Stomach (tissue), 4 donors: ENCODE data around the gene DDIAS.

Source experiments
- POLR2A ChIP-seq, 4 donors: fragments of 450-650 bp; IDR thresholded peaks; one replicate each; pipeline ENCODE4 v1.6.1; 2016; ENCODE audit warnings: antibody characterized with exemption in 4 of 4, control low read depth in 2 of 4, mild to moderate bottlenecking in 1 of 4, moderate library complexity in 1 of 4
- POLR2AphosphoS5 ChIP-seq, 3 donors: sonication (generic); formaldehyde crosslinking; IDR thresholded peaks; one replicate each; pipeline ENCODE4 v1.6.1; 2016; ENCODE audit warnings: antibody characterized with exemption in 3 of 3
- TF ChIP-seq, protein P1 (sequence below), 7 experiments: fragments of 450-650 bp in 4 of 7; fragments of 200-600 bp in 3 of 7; sonication (generic) in 3 of 7; IDR thresholded peaks; one replicate each; pipeline ENCODE4 v1.5.1; 2016 to 2019; ENCODE audit warnings: antibody characterized with exemption in 7 of 7, control low read depth in 2 of 7, mild to moderate bottlenecking in 1 of 7

DNA sequence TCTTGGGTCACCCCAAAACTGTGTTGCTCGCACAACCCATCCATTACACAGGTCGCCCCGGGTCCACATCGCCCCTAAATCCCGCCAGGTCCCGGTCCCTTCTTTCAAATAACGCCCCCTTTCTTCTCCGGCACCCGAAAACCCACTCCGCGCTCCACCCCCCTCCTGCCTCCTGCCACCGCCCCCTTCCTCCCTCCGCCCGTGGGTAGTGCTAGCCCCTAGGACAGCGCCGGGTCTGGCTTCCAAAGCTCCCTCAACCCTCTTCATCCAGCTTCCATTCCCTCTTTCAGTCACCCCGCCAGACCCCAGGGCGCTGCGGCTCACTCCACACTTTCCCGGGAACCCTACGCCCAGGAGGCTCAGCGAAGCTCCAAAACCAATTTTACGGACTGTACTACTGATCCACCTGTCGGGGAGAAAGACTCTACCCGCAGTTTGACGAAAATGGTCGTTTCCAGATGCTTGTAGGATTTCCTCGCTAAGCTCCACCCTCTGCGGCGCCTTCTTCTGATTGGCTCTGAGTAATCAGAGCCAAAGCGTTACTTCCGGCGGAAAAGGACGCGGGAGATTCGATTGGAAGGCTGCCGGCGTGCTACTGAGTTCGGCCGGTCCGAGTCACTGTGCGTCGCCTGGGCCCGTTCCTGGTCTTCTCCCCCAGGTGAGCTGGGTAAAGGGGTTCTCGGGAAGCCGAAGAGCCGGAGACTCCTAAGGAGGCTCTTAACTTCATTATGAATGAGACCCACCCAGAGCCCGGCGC lies at the start of gene DDIAS:
- TF ChIP-seq, protein P1, sequence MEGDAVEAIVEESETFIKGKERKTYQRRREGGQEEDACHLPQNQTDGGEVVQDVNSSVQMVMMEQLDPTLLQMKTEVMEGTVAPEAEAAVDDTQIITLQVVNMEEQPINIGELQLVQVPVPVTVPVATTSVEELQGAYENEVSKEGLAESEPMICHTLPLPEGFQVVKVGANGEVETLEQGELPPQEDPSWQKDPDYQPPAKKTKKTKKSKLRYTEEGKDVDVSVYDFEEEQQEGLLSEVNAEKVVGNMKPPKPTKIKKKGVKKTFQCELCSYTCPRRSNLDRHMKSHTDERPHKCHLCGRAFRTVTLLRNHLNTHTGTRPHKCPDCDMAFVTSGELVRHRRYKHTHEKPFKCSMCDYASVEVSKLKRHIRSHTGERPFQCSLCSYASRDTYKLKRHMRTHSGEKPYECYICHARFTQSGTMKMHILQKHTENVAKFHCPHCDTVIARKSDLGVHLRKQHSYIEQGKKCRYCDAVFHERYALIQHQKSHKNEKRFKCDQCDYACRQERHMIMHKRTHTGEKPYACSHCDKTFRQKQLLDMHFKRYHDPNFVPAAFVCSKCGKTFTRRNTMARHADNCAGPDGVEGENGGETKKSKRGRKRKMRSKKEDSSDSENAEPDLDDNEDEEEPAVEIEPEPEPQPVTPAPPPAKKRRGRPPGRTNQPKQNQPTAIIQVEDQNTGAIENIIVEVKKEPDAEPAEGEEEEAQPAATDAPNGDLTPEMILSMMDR (IDR thresholded peaks at IDR 0.05) = no peak
- TF ChIP-seq POLR2AphosphoS5 (IDR thresholded peaks at IDR 0.05) = peak; percentile 88 to 93 (median 89)
- TF ChIP-seq POLR2A (IDR thresholded peaks at IDR 0.05) = peak in 2 of 4 donors; percentile 22 to 76
